Middle frontal gyrus (tissue), 1 donor: Measurements from ENCODE around the gene TTC6.
"Not testable (repeated sequence)": the region's sequence is repeated elsewhere in the genome, so short reads cannot be mapped to it uniquely, and the experiment has no call there.

Experiments used
- DNase-seq: peaks from one replicate; pipeline ENCODE4 v3.0.0-alpha.2; 2015; ENCODE audit warnings: low spot score; ENCODE audit errors: extremely low spot score

TTC6 gene, protein sequence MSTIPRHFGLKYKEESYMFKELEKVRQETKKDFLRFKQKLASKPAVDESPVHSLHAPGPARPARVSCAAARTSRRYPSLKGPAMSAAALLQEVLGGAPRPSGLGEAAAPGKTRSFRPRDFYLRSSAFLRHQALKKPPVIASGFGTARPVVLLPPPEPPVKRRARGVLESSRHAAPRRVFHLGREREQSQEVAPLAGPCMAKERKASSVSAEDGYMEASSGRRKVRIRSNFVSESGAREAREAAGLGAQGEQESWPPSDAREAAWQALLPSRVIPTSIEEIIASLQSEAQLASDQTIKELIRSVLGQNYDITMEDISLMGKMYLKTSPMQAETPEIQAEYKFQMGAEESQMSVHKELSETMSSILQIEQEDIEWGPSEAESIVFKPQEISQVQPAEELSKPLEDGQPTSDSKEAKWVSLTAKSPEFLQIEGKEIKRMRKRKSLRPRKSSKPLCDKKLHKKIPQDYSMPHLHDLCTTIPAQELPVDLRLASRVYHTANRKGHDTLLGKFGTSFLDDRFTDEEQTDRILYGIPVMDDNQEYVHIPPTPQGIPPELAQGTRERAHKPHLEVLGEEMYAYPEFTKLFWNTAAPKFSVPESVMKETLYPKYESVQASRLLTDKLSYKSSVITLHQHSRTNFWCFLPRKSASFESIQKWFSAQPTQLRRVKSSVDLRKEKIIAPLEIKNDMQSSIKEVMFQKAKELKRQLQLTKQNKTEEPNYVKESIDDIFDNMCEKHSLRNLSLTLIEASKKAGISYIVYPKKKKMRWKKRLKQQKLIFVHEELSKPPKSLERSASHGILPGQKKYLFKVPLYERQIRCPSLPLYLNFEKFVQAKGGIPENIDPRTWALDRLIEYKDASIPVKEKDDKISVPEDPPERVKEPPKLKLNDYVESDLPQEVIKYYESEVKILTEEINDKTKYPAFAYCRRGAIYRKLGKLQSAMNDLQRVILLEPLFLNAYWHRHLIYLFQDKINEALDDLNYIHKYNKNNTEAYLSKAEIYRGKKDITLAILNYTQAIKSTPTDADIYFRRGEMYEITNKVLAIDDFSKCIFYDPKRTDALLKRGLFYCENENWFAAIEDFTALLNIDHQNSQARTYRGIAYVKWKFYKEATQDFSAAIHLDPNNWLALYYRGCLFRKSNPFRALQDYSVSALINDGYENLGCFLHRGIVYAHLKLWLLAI (N-terminal part only)

DNA sequence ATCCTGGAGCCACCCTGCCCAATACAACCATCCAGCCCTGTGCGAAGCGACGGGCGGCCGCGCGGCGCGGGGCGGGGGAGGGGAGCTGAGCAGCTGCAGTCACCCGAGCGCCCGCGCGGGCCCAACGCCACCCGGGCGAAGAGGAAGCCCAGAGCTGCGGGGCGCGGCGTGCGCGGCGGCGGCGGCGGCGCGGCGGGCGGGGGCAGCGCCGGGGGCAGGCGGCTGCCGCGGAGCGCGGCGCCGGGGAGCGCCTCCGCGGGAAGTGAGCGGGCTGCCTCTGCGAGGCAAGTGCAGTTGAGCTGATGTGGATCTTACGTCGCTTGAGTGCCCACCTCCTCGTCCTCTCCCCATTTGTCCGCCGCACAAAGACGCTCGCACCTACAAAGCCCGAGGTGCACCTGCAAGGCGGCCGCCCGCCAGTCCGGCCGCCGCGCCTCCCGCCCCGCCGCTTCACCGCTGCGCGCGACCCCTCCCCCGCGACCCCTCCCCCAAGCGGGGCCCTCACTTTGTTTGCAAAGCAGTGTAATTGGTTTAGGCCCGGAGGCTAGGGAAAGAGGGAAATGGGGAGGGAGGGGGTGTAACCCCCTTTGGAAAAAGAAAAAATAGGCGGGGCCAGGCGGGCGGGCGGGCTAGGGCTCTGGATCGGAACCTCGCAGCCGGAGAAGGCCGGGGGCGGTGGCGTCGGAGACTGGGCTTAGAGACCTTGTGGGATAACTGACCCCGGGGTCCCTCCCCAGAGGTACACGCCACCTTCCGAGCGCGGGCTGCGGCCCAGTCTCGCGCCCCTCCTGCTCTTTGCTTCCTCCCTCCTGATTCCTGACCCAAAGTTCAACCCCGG, at the start of gene TTC6, which contains the start of gene FOXA1:
TSS of gene TTC6 (plus strand) at position 659 of the 838 bp plus-strand sequence. CDS start 26,436 bp downstream, outside the sequence.
TSS of gene FOXA1 (minus strand) at position 279 of the 838 bp plus-strand sequence. CDS start at position 2, 277 bp downstream.
- no peak for DNase-seq

DNA sequence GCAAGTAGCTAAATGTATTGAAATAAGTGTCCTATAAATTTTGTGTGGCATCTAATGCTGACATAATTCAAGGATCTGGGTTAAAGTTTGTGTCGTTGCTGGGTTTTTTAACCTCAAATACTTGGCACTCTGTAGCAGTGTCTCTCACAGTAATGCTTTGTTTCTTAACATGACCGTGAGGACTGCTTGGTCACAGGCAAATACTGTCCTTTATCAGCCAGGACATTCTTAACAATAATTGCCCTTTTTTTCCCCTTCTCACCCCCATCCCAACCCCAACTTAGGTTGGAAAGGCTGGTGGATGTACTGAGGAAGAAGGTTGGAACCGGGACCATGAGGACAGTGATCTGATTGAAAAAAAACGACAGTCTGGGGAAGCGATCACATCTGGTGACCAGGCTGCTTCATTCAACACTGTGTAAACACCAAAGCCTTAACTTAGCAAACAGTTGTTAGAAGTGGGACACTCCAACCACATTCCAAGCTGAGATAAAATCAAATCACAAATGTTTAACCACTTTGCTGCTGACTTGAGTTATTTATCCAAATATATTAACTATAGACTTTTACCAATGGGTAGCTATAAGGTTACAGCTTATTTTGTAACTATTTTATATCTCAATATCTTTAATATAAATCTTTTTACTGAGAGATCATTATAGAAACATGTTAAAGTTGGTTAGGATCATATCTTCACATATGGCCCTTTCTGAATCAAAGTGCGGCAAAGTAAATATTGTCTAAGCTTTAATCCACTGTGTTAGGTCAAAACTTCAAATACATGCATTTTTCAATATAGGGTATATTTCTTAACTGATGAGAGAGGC, 48.6 kb upstream of the TTC6 start:
- no peak for DNase-seq

DNA sequence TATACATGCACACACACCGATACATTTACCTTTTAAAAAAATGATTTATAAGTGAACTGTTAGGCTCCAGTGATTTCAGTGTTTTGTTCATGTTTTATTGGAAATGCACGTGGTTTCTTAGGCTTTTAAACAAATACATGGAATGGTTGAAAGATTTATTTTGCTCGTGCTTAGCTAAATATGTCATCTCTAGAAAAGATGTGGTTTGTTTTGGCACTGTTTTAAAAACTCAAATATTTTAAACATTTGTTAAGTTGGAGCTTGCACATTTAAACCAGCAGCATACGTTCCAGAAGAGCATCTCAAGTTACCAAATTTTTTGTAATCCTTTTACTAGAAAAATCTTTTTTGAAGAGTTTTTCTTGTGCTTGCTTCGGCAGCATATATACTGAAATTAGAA, 44.9 kb upstream of the TTC6 start:
- DNase-seq, result no peak

DNA sequence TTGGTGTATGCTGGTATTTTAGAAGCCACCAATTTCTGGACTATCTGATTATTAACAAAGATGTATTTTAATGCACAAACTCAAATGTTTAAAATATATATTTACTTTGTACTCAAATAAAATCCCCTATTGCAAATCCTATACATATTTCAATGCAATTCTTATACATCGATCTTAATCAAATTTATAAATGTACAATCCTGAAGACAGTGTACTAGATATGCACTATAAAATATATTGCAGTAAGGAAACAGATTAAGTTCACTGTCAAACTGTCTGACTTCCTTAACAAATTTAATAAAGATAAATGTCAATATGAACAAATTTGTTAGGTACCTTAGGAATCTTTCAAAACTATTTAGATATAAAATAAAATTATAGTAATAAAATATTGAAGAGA, 44.3 kb upstream of the TTC6 start:
- DNase-seq, result no peak

DNA sequence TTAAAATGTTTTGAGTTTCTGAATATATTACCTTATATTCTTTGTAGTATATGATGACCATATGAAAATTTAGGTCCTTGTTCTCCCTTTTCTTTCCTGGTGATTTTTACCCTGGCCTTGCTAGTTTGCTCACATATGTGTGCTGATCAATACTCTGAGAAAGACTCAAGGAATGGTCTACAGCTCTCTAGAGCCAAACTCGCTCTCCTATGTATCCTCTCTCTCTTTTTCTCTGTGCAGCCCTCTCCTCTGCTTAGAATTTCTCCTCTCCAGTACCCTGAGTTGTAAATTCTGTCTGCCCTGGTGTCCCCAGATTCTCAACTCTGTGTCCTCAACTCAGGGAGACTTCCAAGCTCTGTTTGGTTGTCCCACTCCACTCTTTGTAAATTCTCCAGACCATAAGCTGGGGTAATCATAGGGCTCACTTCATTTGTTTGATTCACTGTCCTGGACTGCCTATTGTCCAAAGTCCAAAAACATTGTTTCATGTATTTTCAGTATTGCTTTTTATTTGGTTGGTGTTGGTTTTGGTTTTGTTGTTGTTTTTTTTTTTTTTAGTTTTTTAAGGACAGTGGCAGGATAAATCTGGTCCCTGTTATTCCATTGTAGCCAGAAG, 41.4 kb upstream of the TTC6 start:
- no peak for DNase-seq

DNA sequence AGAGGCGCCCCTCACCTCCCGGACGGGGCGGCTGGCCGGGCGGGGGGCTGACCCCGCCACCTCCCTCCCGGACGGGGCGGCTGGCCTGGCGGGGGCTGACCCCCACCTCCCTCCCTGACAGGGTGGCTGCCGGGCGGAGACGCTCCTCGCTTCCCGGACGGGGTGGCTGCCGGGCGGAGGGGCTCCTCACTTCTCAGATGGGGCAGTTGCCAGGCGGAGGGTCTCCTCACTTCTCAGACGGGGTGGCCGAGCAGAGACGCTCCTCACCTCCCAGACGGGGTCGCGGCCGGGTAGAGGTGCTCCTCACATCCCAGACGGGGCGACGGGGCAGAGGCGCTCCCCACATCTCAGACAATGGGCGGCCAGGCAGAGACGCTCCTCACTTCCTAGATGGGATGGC, 39.8 kb upstream of the TTC6 start:
- not testable (repeated sequence) for DNase-seq

DNA sequence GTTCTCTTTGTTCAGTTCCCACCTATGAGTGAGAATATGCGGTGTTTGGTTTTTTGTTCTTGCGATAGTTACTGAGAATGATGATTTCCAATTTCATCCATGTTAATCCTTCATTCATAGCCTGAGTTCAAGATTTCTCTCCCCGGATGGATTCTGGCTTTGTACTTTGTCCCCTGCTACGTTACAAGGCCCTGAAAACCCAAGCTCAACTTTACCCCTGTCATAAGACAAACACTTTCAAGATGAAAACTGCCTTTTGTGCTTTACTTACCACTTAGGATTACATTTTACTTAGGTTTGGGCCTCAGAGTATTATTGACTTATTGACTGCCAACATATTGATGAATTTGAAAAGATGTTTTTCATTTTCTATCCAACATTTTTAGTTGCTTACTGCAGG, 36.7 kb upstream of the TTC6 start:
- no peak for DNase-seq

DNA sequence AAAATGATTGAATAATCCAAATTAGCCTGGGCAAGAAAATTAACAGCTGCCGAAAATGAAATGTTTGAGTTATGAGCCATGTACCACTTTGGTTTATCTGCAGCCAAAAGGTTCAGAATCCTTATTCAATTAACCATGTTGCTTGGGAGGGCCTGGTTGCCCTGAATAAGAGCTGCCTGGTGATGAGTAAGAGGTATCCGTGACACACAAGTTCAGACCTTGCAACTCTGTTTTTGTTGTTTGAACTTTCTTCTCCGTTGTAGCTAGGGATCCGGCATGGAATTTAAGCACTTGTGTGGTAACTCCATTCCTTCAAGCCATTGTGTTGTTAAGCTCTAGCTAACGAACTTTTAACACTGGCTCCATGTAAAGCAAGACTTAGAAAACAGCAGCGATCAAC, 36.0 kb upstream of the TTC6 start:
- no peak for DNase-seq

DNA sequence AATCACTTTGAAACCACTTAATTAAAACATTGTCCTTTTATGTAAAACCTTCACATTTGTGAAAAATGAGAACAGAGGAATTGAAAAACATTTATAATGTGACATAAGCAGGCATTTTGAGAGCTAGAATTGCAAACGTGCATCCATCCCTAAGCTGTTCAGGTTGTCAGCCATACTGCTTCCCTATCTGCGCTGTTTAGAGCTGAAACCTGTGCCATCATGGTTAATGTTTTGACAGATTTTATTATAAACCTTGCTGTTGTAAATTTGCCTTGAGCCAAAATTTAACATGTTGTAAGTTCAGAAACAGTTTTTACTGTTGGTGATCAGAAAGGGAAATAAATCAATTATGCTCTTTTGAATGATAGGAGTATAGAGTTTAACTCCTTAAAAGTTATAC, 32.2 kb upstream of the TTC6 start:
- DNase-seq, result no peak

DNA sequence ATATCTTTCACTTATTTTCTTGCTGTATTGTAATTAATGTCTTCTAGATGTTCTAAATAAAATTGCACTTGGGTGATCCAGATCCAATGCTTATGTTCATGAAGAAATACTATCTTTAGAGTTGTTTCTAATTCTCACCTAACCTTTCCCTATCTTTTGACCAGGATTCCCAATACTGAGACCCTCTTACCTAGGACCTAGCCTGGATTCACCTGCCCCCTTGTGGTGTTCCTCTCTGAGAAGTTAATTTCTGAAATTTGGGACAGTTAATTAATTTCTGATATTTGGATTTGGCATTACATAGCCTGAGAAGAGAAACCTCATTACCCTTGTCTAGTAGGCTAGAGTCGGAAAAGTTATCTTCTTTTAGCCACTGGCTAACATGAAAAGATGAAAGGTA, 29.9 kb upstream of the TTC6 start:
- no peak for DNase-seq

DNA sequence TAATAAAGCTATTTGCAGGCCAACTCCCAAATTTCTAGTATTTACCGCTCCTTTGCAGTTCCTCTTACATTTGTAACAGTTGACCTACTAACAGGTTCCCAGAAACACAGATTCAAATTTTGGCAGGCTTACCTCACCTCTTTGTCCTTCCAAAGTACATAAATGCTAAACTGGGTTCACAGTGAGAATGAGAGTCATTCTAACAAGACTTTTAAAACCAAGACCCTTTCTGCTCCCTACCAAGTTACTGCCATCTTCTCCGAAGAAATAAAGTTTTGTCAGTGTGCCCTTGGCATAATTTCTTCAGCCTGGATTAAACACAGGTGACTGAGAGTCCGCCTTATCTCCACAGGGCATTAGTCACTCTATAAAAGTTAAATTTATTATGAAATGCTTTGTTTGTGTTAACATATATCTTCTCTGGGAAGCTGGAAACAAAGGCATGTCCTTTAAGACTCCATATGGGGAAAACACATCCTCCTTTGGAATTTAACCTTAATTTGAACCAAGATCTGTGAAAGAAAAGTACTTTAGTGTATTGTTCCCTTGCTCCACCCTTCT, 28.5 kb upstream of the TTC6 start:
- no peak for DNase-seq

DNA sequence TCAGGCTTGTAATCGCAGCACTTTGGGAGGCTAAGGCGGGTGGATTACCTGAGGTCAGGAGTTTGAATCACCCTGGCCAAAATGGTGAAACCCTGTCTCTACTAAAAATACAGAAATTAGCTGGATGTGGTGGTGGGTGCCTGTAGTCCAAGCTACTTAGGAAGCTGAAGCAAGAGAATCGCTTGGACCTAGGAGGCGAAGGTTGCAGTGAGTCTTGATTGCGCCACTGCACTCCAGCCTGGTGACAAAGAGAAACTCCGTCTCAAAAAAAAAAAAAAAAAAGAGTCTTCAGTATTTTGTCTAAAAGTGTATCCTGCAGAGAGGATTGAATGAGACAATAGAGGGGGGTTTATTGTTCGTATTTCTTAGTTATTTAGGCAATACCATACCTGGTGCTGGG, 25.7 kb upstream of the TTC6 start:
- no peak for DNase-seq

DNA sequence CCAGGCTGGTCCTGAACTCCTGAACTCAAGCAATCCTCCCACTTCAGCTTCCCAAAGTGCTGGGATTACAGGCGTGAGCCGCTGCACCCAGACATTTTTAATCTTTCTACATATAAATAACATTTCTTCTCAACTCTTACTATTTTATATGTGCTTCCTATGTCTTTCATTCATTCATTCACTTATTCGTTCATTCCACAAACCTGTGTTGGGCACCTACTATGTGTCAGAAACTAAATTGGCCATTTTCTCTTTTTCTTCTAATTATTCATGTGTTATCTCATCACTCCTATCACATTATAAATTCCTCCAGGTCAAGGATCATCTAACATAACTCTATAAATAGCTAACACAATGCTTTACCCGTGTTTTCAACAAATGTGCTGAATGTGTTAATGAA, 24.0 kb upstream of the TTC6 start:
- no peak for DNase-seq

DNA sequence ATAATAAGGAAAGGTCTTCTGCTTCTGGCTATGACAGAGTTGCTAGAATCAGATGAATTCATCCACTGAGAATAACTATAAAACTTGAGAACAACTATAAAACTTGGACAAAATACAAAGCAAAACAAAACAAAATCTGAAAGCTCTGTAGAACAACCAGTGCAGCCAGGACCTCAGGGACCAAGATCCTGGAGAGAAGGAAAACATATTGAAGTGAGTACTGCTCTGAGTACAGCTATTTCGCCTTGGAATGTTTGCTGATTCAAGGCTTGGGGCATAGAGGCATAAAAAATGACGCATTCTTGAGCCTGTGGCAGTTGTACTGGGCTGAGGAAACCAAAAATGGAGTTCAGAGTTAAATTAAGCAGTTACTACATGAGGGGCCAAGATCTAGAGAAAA, 22.1 kb upstream of the TTC6 start:
- DNase-seq, result no peak

DNA sequence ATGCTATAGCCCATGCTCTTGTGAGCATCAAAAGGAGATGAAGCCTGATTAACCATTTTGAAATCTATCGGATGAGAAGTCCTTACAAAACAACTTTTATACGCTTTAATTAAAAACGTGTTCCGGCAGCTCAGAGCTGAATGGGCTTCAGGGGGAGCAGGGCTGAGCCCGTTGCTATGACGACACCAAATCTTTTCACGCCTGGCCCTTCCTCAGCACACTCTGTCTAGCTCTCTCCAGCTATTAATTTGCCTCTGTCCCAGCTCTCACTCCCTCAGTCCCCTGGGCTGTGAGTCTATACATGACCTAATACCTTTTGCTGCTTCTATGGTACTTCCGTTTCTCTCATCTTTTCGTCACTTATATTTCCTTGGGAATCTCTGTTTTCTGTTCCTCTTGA, 16.2 kb upstream of the TTC6 start:
- DNase-seq, result no peak

DNA sequence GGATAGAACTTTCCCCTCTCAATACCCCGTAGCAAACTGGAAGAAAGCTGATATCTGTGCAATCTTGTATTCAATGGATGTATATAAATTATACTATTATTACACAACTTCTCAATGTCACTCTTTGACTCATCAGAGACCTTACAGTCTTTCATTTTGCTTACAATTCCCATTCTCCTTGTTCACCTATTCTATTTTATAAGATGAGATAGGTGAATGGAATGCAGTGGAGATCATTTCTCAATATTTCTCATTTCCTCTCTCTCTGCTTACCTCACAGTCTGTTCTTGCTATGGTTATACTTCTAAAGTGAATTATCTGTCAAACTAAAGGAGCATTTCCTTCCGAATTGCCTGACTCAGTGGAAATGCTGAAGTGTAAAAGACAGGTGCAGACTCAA, 15.3 kb upstream of the TTC6 start:
- no peak for DNase-seq

DNA sequence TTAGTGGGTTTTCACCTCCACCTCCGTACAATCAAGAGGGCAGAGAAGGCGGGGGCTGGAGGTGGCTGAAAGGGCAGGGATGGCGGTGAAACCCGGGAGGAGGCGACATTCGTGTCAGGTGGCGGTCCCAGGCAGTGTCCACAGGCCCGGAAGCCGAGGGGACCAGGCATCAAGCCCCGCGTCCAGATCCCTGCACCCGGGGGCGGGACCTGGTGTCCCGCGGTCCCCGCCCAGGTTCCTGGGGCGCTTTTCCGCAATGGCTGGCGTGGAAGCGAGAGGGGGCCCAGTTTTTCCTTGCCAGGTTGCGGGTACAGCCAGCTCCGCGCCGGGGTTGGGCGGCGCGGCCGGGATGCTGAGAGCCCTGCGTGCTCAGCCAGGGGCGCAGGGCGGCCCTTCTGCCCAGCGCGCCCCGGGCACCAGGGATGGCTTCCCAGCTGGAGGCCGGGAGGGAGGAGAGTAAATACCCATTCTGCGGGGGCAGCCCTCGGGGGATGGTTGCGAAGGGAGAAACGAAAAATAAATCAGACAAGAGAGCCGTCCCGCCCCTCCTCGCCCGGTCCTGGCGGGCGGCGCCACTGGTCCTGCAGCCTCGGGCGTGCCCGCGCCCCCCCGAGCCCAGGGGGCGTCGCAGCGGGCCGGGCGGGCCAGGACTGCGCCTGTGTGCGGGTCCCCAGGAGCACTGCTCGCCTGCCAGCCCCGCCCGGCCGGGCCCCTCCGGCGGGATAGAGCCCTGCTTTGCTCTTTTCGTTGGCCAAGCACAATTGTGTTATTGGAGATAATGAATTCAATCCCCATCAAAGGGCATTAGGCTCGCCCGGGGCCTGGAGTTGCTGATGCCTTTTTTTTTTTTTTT, 11.8 kb upstream of the TTC6 start:
- no peak for DNase-seq
